Endothelial cell of umbilical vein (primary cell): Measurements from ENCODE around the gene PODNL1. TPM values are rescaled to one million over a fixed set of nuclear protein-coding genes. Genes with fewer than 3 reads are reported as not detected.

Experiments
- BruUV-seq: library from RNA; stranded (reverse); fragments of 400-500 nt; replicated peaks from 2 replicates; lab custom pipeline; 2021; lab: Mats Ljungman, UMichigan
- CTCF ChIA-PET: fragments of 300-600, 350-600 bp; sonication (Branson Sonifier 250); formaldehyde crosslinking; loops from one replicate; lab custom pipeline; 2021; ENCODE audit warnings: antibody characterized with exemption, inconsistent platforms; lab: Charles Lee
- POLR2A ChIA-PET: fragments of 300-600, 350-600 bp; sonication (Branson Sonifier 250); formaldehyde crosslinking; loops from one replicate; lab custom pipeline; 2021; ENCODE audit warnings: antibody characterized with exemption, inconsistent platforms; lab: Charles Lee
- DNase-seq: peaks from one replicate; pipeline ENCODE4 v3.0.0-alpha.2; 2011; ENCODE audit warnings: low read depth, low spot score
- FAIRE-seq: peaks from 2 replicates; lab custom pipeline; 2011; peaks lifted over from hg19 to GRCh38; lab: Jason Lieb, UNC
- H2AFZ ChIP-seq: 2 replicates; pipeline ENCODE4 v1.6.0; 2012; ENCODE audit warnings: low read depth, low read length, control low read depth, inconsistent platforms
- H3K27ac ChIP-seq: 2 replicates; pipeline ENCODE4 v1.5.1; 2011; ENCODE audit warnings: low read depth, mild to moderate bottlenecking, control low read depth, low read length, moderate library complexity; ENCODE audit not compliant: insufficient read depth
- H3K27me3 ChIP-seq, 2 experiments: 2 replicates each; pipeline versions ENCODE4 v1.6.0 to v1.6.1; 2011; ENCODE audit warnings: low read length in 2 of 2, mixed read lengths in 1 of 2; ENCODE audit not compliant: control insufficient read depth in 2 of 2, insufficient read depth in 2 of 2
- H3K36me3 ChIP-seq, 2 experiments: 2 replicates in 1 of 2; 3 replicates in 1 of 2; pipeline ENCODE4 v1.5.1; 2011; ENCODE audit warnings: low read length in 2 of 2, mild to moderate bottlenecking in 1 of 2, moderate library complexity in 1 of 2; ENCODE audit not compliant: control insufficient read depth in 2 of 2, insufficient read depth in 2 of 2; ENCODE audit errors: extremely low read depth in 1 of 2
- H3K4me1 ChIP-seq: 3 replicates; pipeline ENCODE4 v1.5.1; 2011; ENCODE audit warnings: mild to moderate bottlenecking, low read length; ENCODE audit not compliant: control insufficient read depth, insufficient read depth; ENCODE audit errors: extremely low read depth
- H3K4me2 ChIP-seq: 2 replicates; pipeline ENCODE4 v1.6.1; 2011; ENCODE audit warnings: low read length, control low read depth, mixed read lengths; ENCODE audit not compliant: insufficient read depth
- H3K4me3 ChIP-seq, 3 experiments: fragments of 200-600 bp in 1 of 3; sonication (generic), shearing (Covaris generic) in 1 of 3; replicated peaks in 1 of 3; 2 replicates each; pipeline ENCODE4 v1.5.1; 2011 to 2016; ENCODE audit warnings: control low read depth in 3 of 3, low read length in 3 of 3, mild to moderate bottlenecking in 2 of 3, inconsistent platforms in 1 of 3, low read depth in 1 of 3, moderate library complexity in 1 of 3; ENCODE audit not compliant: insufficient read depth in 1 of 3
- H3K79me2 ChIP-seq: 2 replicates; pipeline ENCODE4 v1.6.0; 2012; ENCODE audit warnings: low read length, inconsistent platforms; ENCODE audit not compliant: control insufficient read depth, insufficient read depth
- H3K9ac ChIP-seq: replicated peaks from 2 replicates; pipeline ENCODE3; 2011; ENCODE audit warnings: low read length, control low read depth; ENCODE audit not compliant: insufficient read depth; ENCODE audit errors: extremely low read depth
- H3K9me1 ChIP-seq: replicated peaks from 3 replicates; pipeline ENCODE4 v1.6.0; 2011; ENCODE audit warnings: mild to moderate bottlenecking, low read length; ENCODE audit not compliant: control insufficient read depth, insufficient read depth; ENCODE audit errors: extremely low read depth
- H3K9me3 ChIP-seq: replicated peaks from 2 replicates; pipeline ENCODE4 v1.5.1; 2012; ENCODE audit warnings: low read length, inconsistent platforms; ENCODE audit not compliant: control insufficient read depth, insufficient read depth
- H4K20me1 ChIP-seq: replicated peaks from 2 replicates; pipeline ENCODE3; 2011; ENCODE audit warnings: mild to moderate bottlenecking, low read length; ENCODE audit not compliant: control insufficient read depth, insufficient read depth; ENCODE audit errors: extremely low read depth
- CTCF ChIP-seq, 2 donors: IDR thresholded peaks; 1 replicate in 1 of 2; 2 replicates in 1 of 2; pipeline ENCODE4 v1.5.1; 2011; ENCODE audit warnings: low read length in 2 of 2, mild to moderate bottlenecking in 2 of 2, moderate library complexity in 2 of 2, control low read depth in 1 of 2, inconsistent platforms in 1 of 2, low read depth in 1 of 2; ENCODE audit not compliant: insufficient read depth in 1 of 2; ENCODE audit errors: extremely low read depth in 1 of 2
- EZH2 ChIP-seq: IDR thresholded peaks from 2 replicates; pipeline ENCODE4 v1.6.1; 2012; ENCODE audit warnings: borderline replicate concordance, low read depth, mild to moderate bottlenecking, moderate library complexity, low read length, inconsistent platforms; ENCODE audit not compliant: severe bottlenecking
- FOS ChIP-seq: IDR thresholded peaks from 2 replicates; pipeline ENCODE4 v1.6.1; 2011; ENCODE audit warnings: mild to moderate bottlenecking, low read length, moderate library complexity, borderline replicate concordance; ENCODE audit not compliant: insufficient read depth
- GATA2 ChIP-seq: IDR thresholded peaks from 2 replicates; pipeline ENCODE4 v1.7.0; 2011; ENCODE audit warnings: low read depth, mild to moderate bottlenecking, moderate library complexity, mixed read lengths, low read length; ENCODE audit not compliant: insufficient read length, insufficient read depth
- JUN ChIP-seq: IDR thresholded peaks from 2 replicates; pipeline ENCODE4 v1.6.1; 2011; ENCODE audit warnings: borderline replicate concordance, low read depth; ENCODE audit not compliant: insufficient read length, insufficient read depth
- MAX ChIP-seq: IDR thresholded peaks from 2 replicates; pipeline ENCODE4 v1.6.1; 2011; ENCODE audit not compliant: insufficient read depth, insufficient read length
- MYC ChIP-seq: IDR thresholded peaks from one replicate; pipeline ENCODE4 v1.6.1; 2011; ENCODE audit warnings: mild to moderate bottlenecking, low read depth, low read length
- POLR2A ChIP-seq: IDR thresholded peaks from 2 replicates; pipeline ENCODE4 v1.6.1; 2012; ENCODE audit warnings: low read depth, mild to moderate bottlenecking, control low read depth, low read length
- POLR2AphosphoS5 ChIP-seq: IDR thresholded peaks from 2 replicates; pipeline ENCODE4 v1.6.1; 2012; ENCODE audit warnings: low read depth, mild to moderate bottlenecking, control low read depth, low read length, moderate library complexity; ENCODE audit not compliant: insufficient read depth
- dilution Hi-C: fragments of 300-500 bp; cut with MboI; formaldehyde crosslinking; loops from one replicate; pipeline ENCODE4 v1.15.0; 2019; ENCODE audit warnings: low sequenced_read_pairs; ENCODE audit not compliant: extremely low pct_ligation_motif_present
- intact Hi-C: fragments of 100-400 bp; cut with micrococcal nuclease; formaldehyde crosslinking; loops from one replicate; pipeline ENCODE4 v1.10.0; 2022
- polyA plus RNA-seq, 4 experiments: library from polyadenylated mRNA; depleted of rRNA in 3 of 4; stranded (reverse) in 3 of 4; unstranded in 1 of 4; fragments of >200 nt; gene quantifications; 2 replicates each; pipeline versions ENCODE4 v1.2.1 to v1.2.3, GENCODE V29; 2011 to 2012; ENCODE audit warnings: missing spikeins in 1 of 4
- total RNA-seq: library from RNA; stranded (reverse); gene quantifications from 2 replicates; pipeline ENCODE4 v1.2.3, GENCODE V29; 2021

The PODNL1 gene
- total and polyA plus RNA-seq, 2 donors (not counting 3 experiments of a cell fraction or from before 2014, with no cell fraction given): 0.21 TPM; not detected in 1

DNA sequence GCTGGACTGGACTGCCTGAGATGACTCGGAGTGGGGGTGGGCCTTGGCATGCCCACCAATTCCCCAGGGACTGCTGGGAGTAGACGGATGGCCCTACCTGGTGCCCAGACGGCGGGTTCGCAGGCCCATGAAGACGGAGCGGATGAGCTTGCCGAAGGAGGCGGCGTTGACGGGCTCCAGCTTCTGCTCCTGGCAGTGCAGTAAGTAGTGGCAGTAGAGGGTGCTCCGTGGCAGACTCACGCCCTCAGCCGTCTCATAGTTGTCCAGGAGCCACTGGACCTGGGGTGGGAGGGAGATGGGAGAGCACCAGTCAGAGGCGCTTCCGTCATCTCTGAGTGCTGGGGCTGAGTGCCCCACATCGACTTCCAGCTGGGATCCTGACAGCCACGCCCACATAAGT is 31.7 kb upstream of the PODNL1 start:
- Histone ChIP-seq H2AFZ (no peak overlapping the region), H3K4me1 (no peaks in the 10 kb centered on the region), H3K79me2 (no peaks in the 10 kb centered on the region), H3K9me3 (no peaks in the 10 kb centered on the region), H3K36me3 (peaks cover 0 to 30% of the 10 kb centered on the region in 2 experiments), H3K4me3 (no peak overlapping the region), H3K4me2 (no peak overlapping the region), H3K9me1 (no peaks in the 10 kb centered on the region), H3K27ac (no peak overlapping the region), H4K20me1 (no peaks in the 10 kb centered on the region), H3K9ac (no peak overlapping the region), H3K27me3 (no peaks in the 10 kb centered on the region)
- dilution Hi-C loops: no loop called here
- no TSS peak for BruUV-seq
- POLR2A ChIA-PET: no interaction called here
- DNase-seq (no peak), FAIRE-seq (no peak)
- intact Hi-C loops: no loop called here
- TF ChIP-seq GATA2 (no peak), EZH2 (no peak), JUN (no peak), POLR2AphosphoS5 (no peak), POLR2A (no peak), CTCF (IDR thresholded peaks at IDR 0.05; ENCODE audit: extremely low read depth in 1 of 2, insufficient read depth in 1 of 2, low read depth in 1 of 2, low read length in 2 of 2) (no peak), FOS (no peak), MYC (no peak), MAX (no peak)
- CTCF ChIA-PET: interaction anchor here (1.5 to 1.6 kb wide), 2 partner anchors 62 to 78 kb away, joined by 4 read pairs; partner anchors contain the start of gene IL27RA
